Mucosa of descending colon (tissue), 3 donors: ENCODE data around the gene TMEM201. TPM values are rescaled to one million over a fixed set of nuclear protein-coding genes. Genes with fewer than 3 reads are reported as not detected.
A peak's percentile ranks its signal among the peaks of the same experiment; 100 is the strongest.

ENCODE experiments used
- ATAC-seq: fragments of 200-7000 bp; cut with Tn5 transposase; one replicate; pipeline ENCODE4 v1.9.1; 2020; ENCODE audit warnings: mild to moderate bottlenecking, moderate library complexity
- DNase-seq, 3 donors: peaks; one replicate each; pipeline ENCODE4 v3.0.0-alpha.2; 2020
- H3K36me3 ChIP-seq: fragments of 200-600 bp; one replicate; pipeline ENCODE4 v1.8.0; 2021; ENCODE audit warnings: low read depth, mild to moderate bottlenecking
- H3K4me1 ChIP-seq: fragments of 200-600 bp; one replicate; pipeline ENCODE4 v1.8.0; 2021; ENCODE audit warnings: low read depth, mild to moderate bottlenecking
- H3K4me3 ChIP-seq: fragments of 200-600 bp; one replicate; pipeline ENCODE4 v1.8.0; 2021; ENCODE audit warnings: mild to moderate bottlenecking
- H3K9me3 ChIP-seq: fragments of 200-600 bp; one replicate; pipeline ENCODE4 v1.8.0; 2021; ENCODE audit warnings: mild to moderate bottlenecking
- intact Hi-C, 2 donors: fragments of 100-400 bp; cut with DNase I in 1 of 2; cut with micrococcal nuclease in 1 of 2; formaldehyde crosslinking; loops; one replicate each; pipeline versions ENCODE4 v1.11.0 to v1.11.1; 2022; cut with DNase I, micrococcal nuclease
- total RNA-seq, 3 donors: library from RNA; stranded (reverse); fragmentation: NEBNext Ultra II Directional in 2 of 3; extraction: Animal tissue kit (Norgen Biotek cat#: 25700) in 2 of 3; gene quantifications; one replicate each; pipeline versions ENCODE4 v1.2.1 to v1.2.4, GENCODE V29; 2021 to 2023
- TF ChIP-seq, protein P1 (sequence below): fragments of 200-600 bp; IDR thresholded peaks from one replicate; pipeline ENCODE4 v1.8.0; 2022; ENCODE audit warnings: antibody characterized with exemption, mild to moderate bottlenecking
- donor health status: DM: no; HTN: no; CAD: no; lungs with moderate emphysema.
- donor health status: DM: no; HTN: no; CAD: no.
- donor health status: DM: no; HTN: yes; CAD: no.

The TMEM201 gene
- total RNA-seq, 3 donors from 2014 or later = 8.1 to 12.1 (median 8.4) TPM

DNA sequence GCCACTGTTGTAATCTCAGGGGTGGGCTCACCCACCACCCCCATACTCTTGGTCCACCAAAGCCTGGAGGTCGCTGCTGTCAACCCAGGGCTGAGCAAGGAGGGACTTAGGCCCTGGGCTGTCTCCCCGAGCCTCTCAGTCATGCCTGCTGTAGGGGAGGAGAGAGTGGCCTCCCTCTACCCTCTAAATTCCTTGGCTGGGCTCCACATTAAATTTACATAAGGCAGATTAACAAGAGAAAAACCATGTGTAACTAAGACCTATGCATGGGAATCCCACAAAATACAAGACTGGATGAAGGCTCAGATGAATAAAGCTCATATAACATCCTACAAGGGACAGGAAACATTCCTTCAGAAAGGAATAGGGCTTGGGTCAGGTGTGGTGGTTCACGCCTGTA lies 61.1 kb downstream of the TMEM201 start:
- Histone ChIP-seq H3K4me1 (peaks cover 8% of the 10 kb centered on the region), H3K9me3 (no peaks in the 10 kb centered on the region), H3K4me3 (no peak overlapping the region), H3K36me3 (no peaks in the 10 kb centered on the region)
- intact Hi-C loops = no loop called here
- ATAC-seq (no peak), DNase-seq (no peak)
- TF ChIP-seq, protein P1, sequence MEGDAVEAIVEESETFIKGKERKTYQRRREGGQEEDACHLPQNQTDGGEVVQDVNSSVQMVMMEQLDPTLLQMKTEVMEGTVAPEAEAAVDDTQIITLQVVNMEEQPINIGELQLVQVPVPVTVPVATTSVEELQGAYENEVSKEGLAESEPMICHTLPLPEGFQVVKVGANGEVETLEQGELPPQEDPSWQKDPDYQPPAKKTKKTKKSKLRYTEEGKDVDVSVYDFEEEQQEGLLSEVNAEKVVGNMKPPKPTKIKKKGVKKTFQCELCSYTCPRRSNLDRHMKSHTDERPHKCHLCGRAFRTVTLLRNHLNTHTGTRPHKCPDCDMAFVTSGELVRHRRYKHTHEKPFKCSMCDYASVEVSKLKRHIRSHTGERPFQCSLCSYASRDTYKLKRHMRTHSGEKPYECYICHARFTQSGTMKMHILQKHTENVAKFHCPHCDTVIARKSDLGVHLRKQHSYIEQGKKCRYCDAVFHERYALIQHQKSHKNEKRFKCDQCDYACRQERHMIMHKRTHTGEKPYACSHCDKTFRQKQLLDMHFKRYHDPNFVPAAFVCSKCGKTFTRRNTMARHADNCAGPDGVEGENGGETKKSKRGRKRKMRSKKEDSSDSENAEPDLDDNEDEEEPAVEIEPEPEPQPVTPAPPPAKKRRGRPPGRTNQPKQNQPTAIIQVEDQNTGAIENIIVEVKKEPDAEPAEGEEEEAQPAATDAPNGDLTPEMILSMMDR = no peak

DNA sequence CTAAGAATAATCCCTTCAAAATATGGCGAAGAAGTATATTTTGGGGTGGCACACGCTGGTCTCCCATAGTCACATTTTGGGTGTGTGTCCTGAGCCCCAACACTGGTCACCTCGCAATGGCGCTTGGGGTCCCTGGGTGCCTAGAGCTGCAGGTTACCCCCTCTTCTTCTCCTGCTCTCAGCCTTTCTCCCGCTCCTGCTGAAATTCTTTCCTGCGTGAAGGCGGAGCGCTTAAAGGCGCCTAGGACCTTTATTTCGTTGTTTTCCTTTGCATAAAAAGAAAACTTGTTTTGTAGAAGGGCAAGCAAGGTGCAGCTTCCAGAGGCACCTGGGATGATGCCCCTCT lies 62.5 kb downstream of the TMEM201 start:
- no peaks in the 10 kb centered on the region for H3K9me3 ChIP-seq
- H3K36me3 ChIP-seq = no peaks in the 10 kb centered on the region
- H3K4me1 ChIP-seq = peaks cover 8% of the 10 kb centered on the region
- ATAC-seq = no peak
- intact Hi-C loops = no loop called here
- no peak overlapping the region for H3K4me3 ChIP-seq
- DNase-seq = no peak
- TF ChIP-seq, protein P1 = no peak

DNA sequence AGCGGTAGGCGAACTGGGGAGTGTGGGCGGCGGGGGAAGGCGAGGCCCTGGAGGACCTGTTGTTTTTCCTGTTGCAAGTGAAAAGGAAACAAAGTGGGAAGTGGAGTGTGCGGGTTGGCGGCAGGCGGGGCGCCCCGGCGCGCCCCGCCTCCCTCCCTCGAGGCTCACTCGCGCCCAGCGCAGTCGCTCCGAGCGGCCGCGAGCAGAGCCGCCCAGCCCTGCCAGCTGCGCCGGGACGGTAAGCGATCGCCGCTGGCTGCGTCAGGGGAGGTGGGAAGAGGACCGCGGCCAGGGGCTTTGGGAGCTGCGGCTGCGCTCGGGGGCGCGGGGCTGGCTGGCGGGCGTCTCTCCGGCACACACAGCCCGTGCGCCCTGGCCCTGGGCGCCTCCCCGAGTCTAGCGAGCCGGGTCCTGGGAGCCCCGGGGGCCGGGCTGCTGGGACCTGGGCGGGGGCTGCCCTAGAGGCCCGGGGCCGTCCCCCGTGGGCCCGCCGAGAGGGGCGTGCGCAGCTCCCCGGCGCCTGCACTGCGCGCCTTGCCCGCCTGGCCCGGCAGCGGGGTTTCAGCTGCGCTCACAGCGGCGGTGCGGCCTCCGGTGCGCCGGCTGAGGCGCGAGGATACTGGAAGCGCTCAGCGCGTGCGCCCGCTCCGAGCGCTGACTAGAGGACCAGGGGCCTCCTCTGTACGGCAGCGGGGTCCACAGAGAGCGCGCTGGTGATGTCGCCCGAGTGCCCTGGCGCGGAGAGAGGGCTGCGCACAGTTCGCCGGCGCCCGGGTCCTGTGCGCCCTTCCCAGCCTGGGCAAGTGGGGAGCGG lies 63.1 kb downstream of the TMEM201 start, which contains the start of gene PIK3CD:
Gene PIK3CD, plus strand, starts transcription at position 167 of the 814 bp plus-strand sequence. CDS start 58,725 bp downstream, outside the sequence.
- ATAC-seq (peak; percentile 64), DNase-seq (peak in 2 of 3 donors; percentile 43 to 71)
- Histone ChIP-seq H3K4me1 (peaks cover 8% of the 10 kb centered on the region), H3K9me3 (no peaks in the 10 kb centered on the region), H3K36me3 (no peaks in the 10 kb centered on the region), H3K4me3 (peak within 1 kb of the TSS; percentile 38)
- TF ChIP-seq, protein P1 = no peak
- intact Hi-C loops = no loop called here

DNA sequence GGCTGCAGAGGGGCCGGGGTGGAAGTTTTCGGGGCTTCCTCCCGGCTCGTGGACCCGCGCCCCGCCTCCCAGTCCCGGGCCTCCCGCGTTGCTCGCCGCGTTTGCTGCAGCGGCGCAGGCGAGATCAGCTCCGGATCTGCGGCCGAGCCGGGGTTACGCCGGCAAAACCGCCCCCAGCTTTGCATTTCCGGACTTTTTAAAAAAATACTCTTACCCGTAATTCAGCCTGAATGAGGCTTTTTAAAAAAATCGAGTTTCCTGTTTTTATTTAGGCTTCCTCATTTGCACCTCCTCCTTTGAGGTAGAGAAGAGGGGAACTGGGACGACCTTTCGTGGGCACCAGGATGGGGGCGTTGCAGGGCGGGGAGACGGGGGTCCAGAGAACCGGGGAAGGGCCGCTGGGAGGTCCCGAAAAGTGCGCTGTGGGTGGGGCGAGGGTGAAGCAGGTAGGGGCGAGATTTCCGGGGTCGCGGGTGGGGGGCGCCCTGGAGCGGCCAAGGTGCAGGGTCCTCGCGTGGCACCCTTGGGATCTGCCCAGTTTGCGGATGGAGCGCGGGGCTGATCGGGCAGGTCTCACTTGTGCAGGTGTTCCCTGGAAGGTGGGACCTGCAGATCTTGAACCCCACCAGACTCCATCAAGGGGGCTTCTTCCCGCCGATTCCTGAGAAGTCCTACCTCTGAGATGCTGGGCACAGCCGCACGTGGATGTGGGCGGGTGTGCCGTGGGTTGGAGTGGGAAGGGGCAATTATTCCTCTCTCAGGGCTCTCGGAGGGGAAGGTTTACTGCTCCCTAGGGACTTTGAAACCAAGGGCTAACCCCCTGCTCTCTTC lies 63.9 kb downstream of the TMEM201 start:
- DNase-seq (peak; percentile 36 to 81 (median 60)), ATAC-seq (peak; percentile 66)
- H3K4me3 ChIP-seq = peak overlapping the region; percentile 38
- H3K4me1 ChIP-seq = peaks cover 8% of the 10 kb centered on the region
- no peaks in the 10 kb centered on the region for H3K36me3 ChIP-seq
- TF ChIP-seq, protein P1 = no peak
- H3K9me3 ChIP-seq = no peaks in the 10 kb centered on the region
- intact Hi-C loops = no loop called here

DNA sequence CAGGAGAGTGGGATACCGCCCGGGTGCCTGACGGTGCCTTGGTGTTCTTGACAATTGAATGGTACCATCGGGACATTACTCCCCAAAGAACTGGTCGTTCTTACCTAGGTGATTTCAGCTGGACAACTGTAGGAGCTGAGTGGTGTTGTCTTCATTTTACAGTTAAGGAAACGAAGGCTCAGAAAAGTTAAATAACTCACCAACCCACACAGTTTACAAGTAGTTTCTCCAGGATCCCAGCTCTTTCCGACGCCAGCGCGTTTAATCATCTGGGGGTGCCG lies 64.4 kb downstream of the TMEM201 start:
- intact Hi-C loops = no loop called here
- peaks cover 8% of the 10 kb centered on the region for H3K4me1 ChIP-seq
- no peak for ATAC-seq
- TF ChIP-seq, protein P1 = no peak
- no peaks in the 10 kb centered on the region for H3K9me3 ChIP-seq
- no peak overlapping the region for H3K4me3 ChIP-seq
- no peaks in the 10 kb centered on the region for H3K36me3 ChIP-seq
- no peak for DNase-seq
